SU-DHL-6 (cell line): ENCODE measurements around the gene RALGPS1.

Experiments used
- H2AFZ ChIP-seq: fragments of 200-600 bp; sonication (generic); 2 replicates; pipeline ENCODE4 v1.6.1; 2014; ENCODE audit warnings: low read depth, mild to moderate bottlenecking, moderate library complexity, mixed read lengths, antibody characterized with exemption, low read length; ENCODE audit not compliant: severe bottlenecking
- H3F3A ChIP-seq: fragments of 200-600 bp; shearing (Covaris generic); 2 replicates; pipeline ENCODE4 v1.6.0; 2016; ENCODE audit warnings: antibody characterized with exemption, mild to moderate bottlenecking; ENCODE audit not compliant: insufficient read depth
- H3K27ac ChIP-seq: fragments of 200-600 bp; sonication (generic); 2 replicates; pipeline ENCODE4 v1.5.1; 2016; ENCODE audit warnings: low read depth, mild to moderate bottlenecking, low read length, moderate library complexity, mixed read lengths
- H3K27me3 ChIP-seq: fragments of 200-600 bp; sonication (generic), shearing (Covaris generic); 2 replicates; pipeline ENCODE4 v1.6.0; 2014; ENCODE audit warnings: mild to moderate bottlenecking, low read length
- H3K36me3 ChIP-seq: fragments of 200-600 bp; sonication (generic); 2 replicates; pipeline ENCODE4 v1.6.1; 2014; ENCODE audit warnings: mild to moderate bottlenecking, low read length, mixed read lengths
- H3K4me2 ChIP-seq: fragments of 300-600, 200-600 bp; shearing (Covaris generic), sonication (generic); 2 replicates; pipeline ENCODE4 v1.6.0; 2014; ENCODE audit warnings: low read length, low read depth, mild to moderate bottlenecking; ENCODE audit not compliant: poor library complexity, severe bottlenecking
- H3K4me3 ChIP-seq: fragments of 200-600 bp; sonication (generic); 2 replicates; pipeline ENCODE4 v1.5.1; 2014; ENCODE audit warnings: antibody characterized with exemption, low read length, mild to moderate bottlenecking, mixed read lengths; ENCODE audit not compliant: insufficient read depth, poor library complexity, severe bottlenecking
- H3K79me2 ChIP-seq: fragments of 200-600 bp; sonication (generic); 2 replicates; pipeline ENCODE4 v1.6.1; 2014; ENCODE audit warnings: mild to moderate bottlenecking, low read length, moderate library complexity; ENCODE audit not compliant: insufficient read depth
- H3K9ac ChIP-seq: fragments of 200-600 bp; sonication (generic); 2 replicates; pipeline ENCODE4 v1.7.0; 2014; ENCODE audit warnings: mild to moderate bottlenecking, low read length
- H3K9me2 ChIP-seq: fragments of 200-600 bp; sonication (generic); replicated peaks from 2 replicates; pipeline ENCODE4 v1.6.1; 2014; ENCODE audit warnings: low read length; ENCODE audit not compliant: insufficient read depth
- H3K9me3 ChIP-seq: fragments of 200-600 bp; sonication (generic); 2 replicates; pipeline ENCODE4 v1.6.1; 2014; ENCODE audit warnings: low read length, mixed read lengths; ENCODE audit not compliant: insufficient read depth
- H4K20me1 ChIP-seq: fragments of 200-600 bp; sonication (generic); 2 replicates; pipeline ENCODE4 v1.6.1; 2014; ENCODE audit warnings: low read depth, mild to moderate bottlenecking, antibody characterized with exemption, low read length, moderate library complexity, mixed read lengths
- EZH2phosphoT487 ChIP-seq: fragments of 200-600 bp; sonication (generic), shearing (Covaris generic); conservative IDR thresholded peaks from 2 replicates; pipeline ENCODE4 v1.6.1; 2018; ENCODE audit warnings: mild to moderate bottlenecking, antibody characterized with exemption, low read length, moderate library complexity, mixed read lengths
- TF ChIP-seq, protein P1 (sequence below): fragments of 200-600 bp; sonication (generic); IDR thresholded peaks from one replicate; pipeline ENCODE4 v1.5.1; 2017; ENCODE audit warnings: antibody characterized with exemption, mild to moderate bottlenecking, low read length, moderate library complexity; ENCODE audit not compliant: insufficient read depth, poor library complexity, severe bottlenecking

Gene RALGPS1

DNA sequence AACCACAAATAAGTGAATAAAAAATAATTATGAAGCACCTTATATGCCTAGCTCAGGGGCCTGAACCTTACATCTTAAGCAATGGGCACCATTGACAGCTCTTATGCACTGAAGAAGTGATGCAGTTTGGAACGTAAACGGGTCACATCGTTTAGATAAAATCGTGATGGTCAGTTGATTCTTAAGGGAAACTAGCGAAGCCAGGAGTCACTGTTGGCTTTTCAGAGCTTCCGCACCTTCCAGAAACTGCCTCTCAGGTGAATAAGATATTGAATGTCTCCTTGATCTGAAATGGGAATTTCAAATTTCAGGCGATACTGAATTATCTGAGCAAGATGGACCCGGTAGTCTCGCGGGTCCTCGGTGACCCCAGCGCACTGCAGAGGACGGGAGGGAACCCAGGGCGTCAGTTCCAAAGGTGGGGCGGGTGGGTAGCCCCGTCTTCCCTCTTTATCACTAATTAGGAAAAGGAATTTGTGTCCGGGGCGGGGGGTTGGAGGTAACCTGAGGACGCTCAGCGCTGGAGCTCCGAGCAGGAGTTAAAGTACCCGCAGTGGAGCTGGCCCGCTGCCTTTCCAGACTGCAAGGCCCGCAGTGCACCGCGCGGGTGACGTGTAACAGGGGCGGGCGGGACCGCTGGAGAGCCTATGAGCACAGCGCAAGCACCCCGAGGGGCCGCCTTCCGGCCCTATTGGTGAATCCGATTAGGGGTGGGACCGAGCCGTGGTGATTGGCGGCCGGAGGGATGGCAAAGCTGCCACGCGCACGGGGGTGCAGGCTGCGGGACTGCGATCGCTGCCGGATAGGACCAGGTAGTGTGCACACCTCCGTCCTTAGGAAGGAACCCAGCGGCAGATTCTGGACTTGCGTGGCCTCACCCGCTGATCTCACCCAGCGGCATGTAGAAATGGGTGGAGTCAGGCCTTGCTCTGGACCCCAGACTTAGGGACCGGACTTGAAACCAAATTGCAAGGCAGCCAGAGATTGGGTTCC, 330.3 kb downstream of the RALGPS1 start:
- Histone ChIP-seq H3K9me2 (no peaks in the 10 kb centered on the region), H3K4me3 (peak overlapping the region; percentile 77), H3K9ac (peak overlapping the region; percentile 66), H2AFZ (peak overlapping the region; percentile 87), H3K9me3 (no peaks in the 10 kb centered on the region), H3F3A (no peaks in the 10 kb centered on the region), H3K27ac (no peak overlapping the region), H3K4me2 (peak overlapping the region; percentile 84), H3K36me3 (no peaks in the 10 kb centered on the region), H3K27me3 (no peaks in the 10 kb centered on the region), H4K20me1 (no peaks in the 10 kb centered on the region), H3K79me2 (no peaks in the 10 kb centered on the region)
- TF ChIP-seq, protein P1, sequence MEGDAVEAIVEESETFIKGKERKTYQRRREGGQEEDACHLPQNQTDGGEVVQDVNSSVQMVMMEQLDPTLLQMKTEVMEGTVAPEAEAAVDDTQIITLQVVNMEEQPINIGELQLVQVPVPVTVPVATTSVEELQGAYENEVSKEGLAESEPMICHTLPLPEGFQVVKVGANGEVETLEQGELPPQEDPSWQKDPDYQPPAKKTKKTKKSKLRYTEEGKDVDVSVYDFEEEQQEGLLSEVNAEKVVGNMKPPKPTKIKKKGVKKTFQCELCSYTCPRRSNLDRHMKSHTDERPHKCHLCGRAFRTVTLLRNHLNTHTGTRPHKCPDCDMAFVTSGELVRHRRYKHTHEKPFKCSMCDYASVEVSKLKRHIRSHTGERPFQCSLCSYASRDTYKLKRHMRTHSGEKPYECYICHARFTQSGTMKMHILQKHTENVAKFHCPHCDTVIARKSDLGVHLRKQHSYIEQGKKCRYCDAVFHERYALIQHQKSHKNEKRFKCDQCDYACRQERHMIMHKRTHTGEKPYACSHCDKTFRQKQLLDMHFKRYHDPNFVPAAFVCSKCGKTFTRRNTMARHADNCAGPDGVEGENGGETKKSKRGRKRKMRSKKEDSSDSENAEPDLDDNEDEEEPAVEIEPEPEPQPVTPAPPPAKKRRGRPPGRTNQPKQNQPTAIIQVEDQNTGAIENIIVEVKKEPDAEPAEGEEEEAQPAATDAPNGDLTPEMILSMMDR: no peak
- TF ChIP-seq EZH2phosphoT487: no peak

DNA sequence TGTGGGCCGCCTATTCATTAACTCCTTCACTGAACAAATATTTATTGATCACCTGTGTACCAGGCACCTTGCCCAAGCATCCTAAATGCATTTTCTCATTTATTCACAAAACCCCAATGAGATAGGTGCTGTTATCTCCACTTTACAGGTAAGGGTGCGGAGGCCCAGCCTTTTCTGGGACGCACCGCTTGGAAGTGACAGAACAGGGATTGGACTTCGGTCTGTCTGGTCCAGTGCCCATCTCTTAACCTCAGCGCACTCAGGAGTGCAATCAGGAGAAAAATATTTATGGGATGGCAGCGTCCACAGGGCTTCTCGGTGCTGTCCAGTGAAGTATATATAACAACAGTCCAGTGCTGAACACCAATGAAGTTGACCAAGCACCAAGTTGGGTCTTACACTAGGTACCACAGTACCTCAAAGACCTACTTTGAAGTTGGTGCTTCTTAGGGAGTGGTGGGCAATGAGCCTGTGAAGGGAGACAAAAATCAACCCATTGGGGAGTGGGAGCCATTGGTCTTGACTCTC, 331.1 kb downstream of the RALGPS1 start:
- Histone ChIP-seq H3K27me3 (no peaks in the 10 kb centered on the region), H4K20me1 (no peaks in the 10 kb centered on the region), H2AFZ (peak overlapping the region; percentile 87), H3F3A (no peaks in the 10 kb centered on the region), H3K4me2 (peak overlapping the region; percentile 84), H3K4me3 (peak overlapping the region; percentile 77), H3K36me3 (no peaks in the 10 kb centered on the region), H3K79me2 (no peaks in the 10 kb centered on the region), H3K27ac (no peak overlapping the region), H3K9me3 (no peaks in the 10 kb centered on the region), H3K9me2 (no peaks in the 10 kb centered on the region), H3K9ac (peak overlapping the region; percentile 66)
- TF ChIP-seq, protein P1: no peak
- TF ChIP-seq EZH2phosphoT487: no peak

DNA sequence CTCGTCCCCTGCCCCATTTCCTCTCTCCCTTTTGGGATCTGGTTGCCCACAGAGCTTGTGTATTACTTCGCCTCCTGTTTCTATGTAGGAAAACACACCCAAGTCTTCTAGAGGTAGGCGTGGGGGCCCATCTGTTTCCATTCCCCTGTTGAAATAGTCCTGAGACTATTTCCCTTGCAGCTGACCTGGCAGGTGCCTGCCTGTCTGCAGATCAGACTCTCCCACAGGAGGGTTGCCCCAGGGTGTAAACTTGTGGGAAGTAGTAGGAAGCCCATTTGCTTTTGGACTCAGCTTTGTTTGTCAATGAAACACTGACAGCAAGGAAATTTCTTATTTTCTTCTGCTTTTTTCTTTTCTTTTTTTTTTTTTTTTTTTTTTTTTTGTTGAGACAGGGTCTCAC, 333.7 kb downstream of the RALGPS1 start:
- no peak overlapping the region for H2AFZ ChIP-seq
- H3K79me2 ChIP-seq: no peaks in the 10 kb centered on the region
- no peaks in the 10 kb centered on the region for H3K9me3 ChIP-seq
- H4K20me1 ChIP-seq: no peaks in the 10 kb centered on the region
- no peak overlapping the region for H3K4me3 ChIP-seq
- no peak overlapping the region for H3K9ac ChIP-seq
- no peaks in the 10 kb centered on the region for H3K9me2 ChIP-seq
- H3K4me2 ChIP-seq: no peak overlapping the region
- no peaks in the 10 kb centered on the region for H3K27me3 ChIP-seq
- H3F3A ChIP-seq: no peaks in the 10 kb centered on the region
- H3K36me3 ChIP-seq: no peaks in the 10 kb centered on the region
- TF ChIP-seq, protein P1: no peak
- TF ChIP-seq EZH2phosphoT487: no peak
- no peak overlapping the region for H3K27ac ChIP-seq
